Measurements from ENCODE around the gene SRBD1. TPM values are rescaled to one million over a fixed set of nuclear protein-coding genes. Genes with fewer than 3 reads are reported as not detected.

Gene SRBD1
- total RNA-seq, 1 experiment from 2014 or later, result 20.6 TPM

GRCh38 chr2:45415534-45416123 is 195.4 kb downstream of the SRBD1 start:
- Histone ChIP-seq H3K27me3 (ENCODE audit: insufficient read depth, low read length) (no peaks in the 10 kb centered on the region), H3K4me3 (replicated peaks in 1 of 2; ENCODE audit: low read depth in 1 of 2, low read length in 2 of 2) (no peak overlapping the region), H3K4me2 (ENCODE audit: low read length) (no peak overlapping the region), H3K27ac (ENCODE audit: low read depth, low read length) (no peak overlapping the region), H3K4me1 (ENCODE audit: control insufficient read depth in 1 of 2, insufficient read depth in 2 of 2, low read length in 2 of 2) (no peaks in the 10 kb centered on the region), H3K9ac (ENCODE audit: low read length) (no peak overlapping the region), H3K9me3 (ENCODE audit: control insufficient read depth in 1 of 2, insufficient read depth in 1 of 2, low read depth in 1 of 2, low read length in 2 of 2) (no peaks in the 10 kb centered on the region), H2AFZ (ENCODE audit: low read depth, low read length, poor library complexity, severe bottlenecking) (no peak overlapping the region), H3K36me3 (ENCODE audit: control insufficient read depth in 1 of 2, insufficient read depth in 2 of 2, low read length in 2 of 2) (no peaks in the 10 kb centered on the region), H3K79me2 (ENCODE audit: insufficient read depth, low read length) (no peaks in the 10 kb centered on the region), H3K9me2 (ENCODE audit: insufficient read depth) (no peaks in the 10 kb centered on the region), H4K20me1 (ENCODE audit: insufficient read depth) (no peaks in the 10 kb centered on the region)
- no peak for ATAC-seq
- ChIA-PET CTCF (no interaction called here), POLR2A (interaction anchor here (0.8 kb wide), 1 partner anchor 17 kb away, joined by 4 read pairs; no protein-coding TSS in a partner anchor), RAD21 (ENCODE audit: low non-redundant PET in 1 of 2, low total read pairs in 2 of 2, uncharacterized antibody in 2 of 2, unreplicated experiment in 2 of 2) (no interaction called here)
- DNase-seq (ENCODE audit: low read depth, low spot score), result no peak
- intact Hi-C loops (cut with micrococcal nuclease), result no loop called here
- TF ChIP-seq YY1 (IDR thresholded peaks at IDR 0.05; ENCODE audit: extremely low read depth, insufficient replicate concordance, low read depth, low read length) (no peak), SP1 (IDR thresholded peaks at IDR 0.05; ENCODE audit: low read depth) (no peak), ELF1 (IDR thresholded peaks at IDR 0.05; ENCODE audit: borderline replicate concordance, low read depth) (no peak), CBX3 (IDR thresholded peaks at IDR 0.05; ENCODE audit: low read depth) (no peak), TCF7L2 (IDR thresholded peaks at IDR 0.05; ENCODE audit: borderline replicate concordance, extremely low read depth, insufficient read depth, insufficient read length) (no peak), EGR1 (IDR thresholded peaks at IDR 0.05; ENCODE audit: low read depth) (no peak)
- TF ChIP-seq, protein P1, sequence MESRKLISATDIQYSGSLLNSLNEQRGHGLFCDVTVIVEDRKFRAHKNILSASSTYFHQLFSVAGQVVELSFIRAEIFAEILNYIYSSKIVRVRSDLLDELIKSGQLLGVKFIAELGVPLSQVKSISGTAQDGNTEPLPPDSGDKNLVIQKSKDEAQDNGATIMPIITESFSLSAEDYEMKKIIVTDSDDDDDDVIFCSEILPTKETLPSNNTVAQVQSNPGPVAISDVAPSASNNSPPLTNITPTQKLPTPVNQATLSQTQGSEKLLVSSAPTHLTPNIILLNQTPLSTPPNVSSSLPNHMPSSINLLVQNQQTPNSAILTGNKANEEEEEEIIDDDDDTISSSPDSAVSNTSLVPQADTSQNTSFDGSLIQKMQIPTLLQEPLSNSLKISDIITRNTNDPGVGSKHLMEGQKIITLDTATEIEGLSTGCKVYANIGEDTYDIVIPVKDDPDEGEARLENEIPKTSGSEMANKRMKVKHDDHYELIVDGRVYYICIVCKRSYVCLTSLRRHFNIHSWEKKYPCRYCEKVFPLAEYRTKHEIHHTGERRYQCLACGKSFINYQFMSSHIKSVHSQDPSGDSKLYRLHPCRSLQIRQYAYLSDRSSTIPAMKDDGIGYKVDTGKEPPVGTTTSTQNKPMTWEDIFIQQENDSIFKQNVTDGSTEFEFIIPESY (IDR thresholded peaks at IDR 0.05; ENCODE audit: extremely low read depth, insufficient replicate concordance, low read length), result no peak
- BruUV-seq (replicated peaks), result no TSS peak

Data from HCT116 (cell line).